ENCODE measurements around the gene XPO6. TPM values are rescaled to one million over a fixed set of nuclear protein-coding genes. Genes with fewer than 3 reads are reported as not detected.

XPO6 gene
- total RNA-seq, 2 donors from 2014 or later, result 89.5 to 94.4 TPM

GRCh38 chr16:28217326-28217725, 5.6 kb upstream of the XPO6 start:
- DNase-seq (ENCODE audit: low spot score) (no peak), ATAC-seq (ENCODE audit: insufficient number of reproducible peaks, low FRiP score, low read depth) (no peak)
- no peak overlapping the region for H3K4me3 ChIP-seq
- H3K27me3 ChIP-seq (replicated peaks; ENCODE audit: insufficient read depth), result no peaks in the 10 kb centered on the region
- peaks cover 7 to 8% of the 10 kb centered on the region in 2 donors for H3K4me1 ChIP-seq (ENCODE audit: control insufficient read depth in 1 of 2, low read depth in 2 of 2)
- no peaks in the 10 kb centered on the region for H3K9me3 ChIP-seq
- no peak overlapping the region for H3K27ac ChIP-seq
- TF ChIP-seq, protein P1, sequence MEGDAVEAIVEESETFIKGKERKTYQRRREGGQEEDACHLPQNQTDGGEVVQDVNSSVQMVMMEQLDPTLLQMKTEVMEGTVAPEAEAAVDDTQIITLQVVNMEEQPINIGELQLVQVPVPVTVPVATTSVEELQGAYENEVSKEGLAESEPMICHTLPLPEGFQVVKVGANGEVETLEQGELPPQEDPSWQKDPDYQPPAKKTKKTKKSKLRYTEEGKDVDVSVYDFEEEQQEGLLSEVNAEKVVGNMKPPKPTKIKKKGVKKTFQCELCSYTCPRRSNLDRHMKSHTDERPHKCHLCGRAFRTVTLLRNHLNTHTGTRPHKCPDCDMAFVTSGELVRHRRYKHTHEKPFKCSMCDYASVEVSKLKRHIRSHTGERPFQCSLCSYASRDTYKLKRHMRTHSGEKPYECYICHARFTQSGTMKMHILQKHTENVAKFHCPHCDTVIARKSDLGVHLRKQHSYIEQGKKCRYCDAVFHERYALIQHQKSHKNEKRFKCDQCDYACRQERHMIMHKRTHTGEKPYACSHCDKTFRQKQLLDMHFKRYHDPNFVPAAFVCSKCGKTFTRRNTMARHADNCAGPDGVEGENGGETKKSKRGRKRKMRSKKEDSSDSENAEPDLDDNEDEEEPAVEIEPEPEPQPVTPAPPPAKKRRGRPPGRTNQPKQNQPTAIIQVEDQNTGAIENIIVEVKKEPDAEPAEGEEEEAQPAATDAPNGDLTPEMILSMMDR (IDR thresholded peaks at IDR 0.05), result no peak
- H3K36me3 ChIP-seq, result no peaks in the 10 kb centered on the region

- no peak overlapping the region for H3K4me3 ChIP-seq
- no peaks in the 10 kb centered on the region for H3K27me3 ChIP-seq (replicated peaks; ENCODE audit: insufficient read depth)
- no peaks in the 10 kb centered on the region for H3K36me3 ChIP-seq
- H3K27ac ChIP-seq, result no peak overlapping the region
- H3K4me1 ChIP-seq (ENCODE audit: control insufficient read depth in 1 of 2, low read depth in 2 of 2), result peaks cover 19 to 23% of the 10 kb centered on the region in 2 donors
- H3K9me3 ChIP-seq, result no peaks in the 10 kb centered on the region
- no peak for ATAC-seq (ENCODE audit: insufficient number of reproducible peaks, low FRiP score, low read depth)
- TF ChIP-seq, protein P1 (IDR thresholded peaks at IDR 0.05), result no peak
- DNase-seq (ENCODE audit: low spot score), result no peak
Observed at GRCh38 chr16:28213396-28213795, 1.6 kb upstream of the XPO6 start.

- DNase-seq (ENCODE audit: low spot score) (no peak), ATAC-seq (ENCODE audit: insufficient number of reproducible peaks, low FRiP score, low read depth) (no peak)
- H3K27ac ChIP-seq, result peak overlapping the region; percentile 18 to 77
- H3K27me3 ChIP-seq (replicated peaks; ENCODE audit: insufficient read depth), result no peaks in the 10 kb centered on the region
- H3K36me3 ChIP-seq, result no peaks in the 10 kb centered on the region
- H3K4me3 ChIP-seq, result peak overlapping the region; percentile 91
- no peaks in the 10 kb centered on the region for H3K9me3 ChIP-seq
- TF ChIP-seq, protein P1 (IDR thresholded peaks at IDR 0.05), result no peak
- peaks cover 19 to 23% of the 10 kb centered on the region in 2 donors for H3K4me1 ChIP-seq (ENCODE audit: control insufficient read depth in 1 of 2, low read depth in 2 of 2)
Observed at GRCh38 chr16:28212532-28212873, 738 bp upstream of the XPO6 start.

DNA sequence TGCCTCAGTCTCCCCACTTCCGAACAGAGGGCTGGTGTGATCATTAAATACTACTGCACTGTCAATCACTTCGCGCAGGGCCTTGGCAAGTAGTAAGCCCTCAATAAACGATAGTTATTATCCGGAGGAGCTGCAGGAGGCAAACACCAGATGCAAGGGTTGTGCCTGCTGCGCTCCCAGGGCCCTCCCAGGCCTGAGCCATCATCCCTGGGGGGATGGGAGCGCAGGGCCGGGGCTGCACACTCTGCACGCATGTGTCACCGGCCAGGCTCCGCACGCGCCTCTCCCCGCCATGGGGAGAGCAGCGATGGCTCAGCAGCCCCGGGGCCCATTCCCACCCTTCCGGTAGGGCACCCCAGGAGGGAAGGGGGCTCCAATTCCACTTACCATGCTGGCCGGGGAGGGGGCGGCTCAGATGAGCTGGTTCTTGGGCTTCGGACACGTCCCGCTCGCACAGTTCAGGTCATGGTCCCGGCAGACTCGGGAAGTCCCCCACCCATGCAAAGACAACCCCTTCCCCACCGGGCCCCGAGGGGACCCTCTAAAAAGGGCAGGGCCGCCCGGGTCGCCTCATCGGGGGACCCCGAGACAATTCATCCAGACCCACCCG, 681 bp downstream of the XPO6 start:
- peak; percentile 59 for ATAC-seq (ENCODE audit: insufficient number of reproducible peaks, low FRiP score, low read depth)
- H3K4me3 ChIP-seq, result peak overlapping the region; percentile 91
- H3K9me3 ChIP-seq, result no peaks in the 10 kb centered on the region
- DNase-seq (ENCODE audit: low spot score), result peak; percentile 49
- H3K36me3 ChIP-seq, result no peaks in the 10 kb centered on the region
- H3K4me1 ChIP-seq (ENCODE audit: control insufficient read depth in 1 of 2, low read depth in 2 of 2), result peaks cover 19 to 23% of the 10 kb centered on the region in 2 donors
- no peaks in the 10 kb centered on the region for H3K27me3 ChIP-seq (replicated peaks; ENCODE audit: insufficient read depth)
- TF ChIP-seq, protein P1 (IDR thresholded peaks at IDR 0.05), result no peak
- peak overlapping the region; percentile 74 to 77 for H3K27ac ChIP-seq

GRCh38 chr16:28210264-28210663, 1.5 kb downstream of the XPO6 start:
- Histone ChIP-seq H3K4me3 (peak overlapping the region; percentile 91), H3K27me3 (replicated peaks; ENCODE audit: insufficient read depth) (no peaks in the 10 kb centered on the region), H3K36me3 (no peaks in the 10 kb centered on the region), H3K9me3 (no peaks in the 10 kb centered on the region), H3K4me1 (ENCODE audit: control insufficient read depth in 1 of 2, low read depth in 2 of 2) (peaks cover 19 to 23% of the 10 kb centered on the region in 2 donors), H3K27ac (peak overlapping the region in 1 of 2 donors; percentile 77)
- no peak for ATAC-seq (ENCODE audit: insufficient number of reproducible peaks, low FRiP score, low read depth)
- DNase-seq (ENCODE audit: low spot score), result no peak
- TF ChIP-seq, protein P1 (IDR thresholded peaks at IDR 0.05), result no peak

All from thoracic aorta (tissue), 2 donors.